Iris pigment epithelial cell (primary cell): ENCODE data around the gene SERPINB1.

Experiments
- DNase-seq: peaks from one replicate; pipeline ENCODE4 v3.0.0-alpha.2; 2011; ENCODE audit warnings: low read depth

Gene SERPINB1

DNA sequence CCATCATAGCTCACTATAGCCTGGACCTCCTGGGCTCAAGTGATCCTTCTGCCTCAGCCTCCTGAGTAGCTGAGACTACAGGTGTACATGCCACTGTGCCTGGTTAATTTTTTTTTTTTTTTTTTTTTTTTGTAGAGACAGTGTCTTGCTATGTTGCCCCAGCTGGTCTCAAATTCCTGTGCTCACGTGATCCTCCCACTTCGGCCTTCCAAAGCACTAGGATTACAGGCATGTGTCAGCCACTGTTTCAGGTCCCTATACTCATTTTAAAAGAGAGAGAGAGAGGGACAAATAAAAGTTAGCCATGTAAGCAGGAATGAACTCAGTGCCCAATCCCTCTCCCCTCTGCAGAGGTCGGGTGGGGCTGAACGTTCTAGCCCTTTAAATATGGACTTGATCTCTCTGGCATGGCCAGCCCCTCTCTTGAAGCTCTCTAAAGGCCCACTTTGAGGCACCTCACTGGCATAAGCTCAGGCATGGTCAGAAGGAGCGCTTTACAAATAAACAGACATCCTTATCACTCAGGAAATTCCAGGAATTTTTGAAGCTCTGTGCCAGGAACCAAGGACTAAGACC lies 9.0 kb upstream of the SERPINB1 start:
- peak; percentile 66 for DNase-seq

DNA sequence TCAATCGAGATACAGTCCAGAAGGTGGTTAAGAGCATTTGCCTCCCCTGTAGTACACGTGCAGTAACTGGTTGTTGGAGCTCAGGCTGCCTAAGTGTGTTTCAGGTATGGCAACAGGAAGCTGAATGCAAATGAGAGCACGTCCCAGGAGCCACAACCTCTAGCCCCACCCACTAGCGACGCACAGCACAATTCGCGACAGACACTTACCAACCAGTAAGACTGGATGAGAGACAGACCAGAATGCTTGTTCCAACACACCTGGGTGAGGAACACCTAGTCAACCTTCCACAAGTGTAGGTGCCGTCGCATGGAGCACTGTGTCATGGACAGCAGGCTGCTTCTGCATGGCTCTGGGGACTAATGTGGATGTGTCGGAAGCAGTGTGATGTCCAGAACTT lies 7.2 kb upstream of the SERPINB1 start:
- DNase-seq = no peak

DNA sequence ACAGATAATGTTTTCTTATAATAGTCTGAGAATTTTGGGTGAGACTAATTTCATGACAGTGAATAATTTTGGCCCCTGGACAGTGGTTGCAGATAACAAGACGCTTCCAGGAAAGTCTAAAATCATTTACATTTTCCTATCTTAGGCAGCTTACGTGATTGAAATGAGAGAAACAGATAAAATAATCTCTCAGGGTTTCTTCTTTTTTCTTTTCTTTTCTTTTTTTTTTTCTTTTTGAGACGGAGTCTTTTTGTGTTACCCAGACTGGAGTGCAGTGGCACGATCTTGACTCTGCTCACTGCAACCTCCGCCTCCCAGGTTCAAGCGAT lies 4.2 kb upstream of the SERPINB1 start:
- DNase-seq = no peak

DNA sequence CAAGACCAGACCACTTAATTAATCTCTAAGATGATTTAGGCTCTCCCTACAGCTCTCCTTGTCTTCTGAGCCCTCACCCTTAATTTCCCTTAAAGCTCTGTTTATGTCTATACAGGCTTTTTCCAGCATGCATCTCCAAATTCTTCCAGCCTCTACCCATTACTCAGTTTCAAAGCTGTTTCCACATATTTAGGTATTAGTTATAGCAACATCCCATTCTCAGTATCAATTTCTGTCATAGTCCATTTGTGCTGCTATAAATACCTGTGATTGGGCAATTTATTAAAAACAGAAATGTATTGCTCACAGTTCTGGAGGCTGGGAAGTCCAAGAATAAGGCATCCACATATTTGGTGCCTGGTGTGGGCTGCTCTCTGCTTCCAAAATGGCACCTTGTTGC lies 2.3 kb upstream of the SERPINB1 start:
- no peak for DNase-seq

DNA sequence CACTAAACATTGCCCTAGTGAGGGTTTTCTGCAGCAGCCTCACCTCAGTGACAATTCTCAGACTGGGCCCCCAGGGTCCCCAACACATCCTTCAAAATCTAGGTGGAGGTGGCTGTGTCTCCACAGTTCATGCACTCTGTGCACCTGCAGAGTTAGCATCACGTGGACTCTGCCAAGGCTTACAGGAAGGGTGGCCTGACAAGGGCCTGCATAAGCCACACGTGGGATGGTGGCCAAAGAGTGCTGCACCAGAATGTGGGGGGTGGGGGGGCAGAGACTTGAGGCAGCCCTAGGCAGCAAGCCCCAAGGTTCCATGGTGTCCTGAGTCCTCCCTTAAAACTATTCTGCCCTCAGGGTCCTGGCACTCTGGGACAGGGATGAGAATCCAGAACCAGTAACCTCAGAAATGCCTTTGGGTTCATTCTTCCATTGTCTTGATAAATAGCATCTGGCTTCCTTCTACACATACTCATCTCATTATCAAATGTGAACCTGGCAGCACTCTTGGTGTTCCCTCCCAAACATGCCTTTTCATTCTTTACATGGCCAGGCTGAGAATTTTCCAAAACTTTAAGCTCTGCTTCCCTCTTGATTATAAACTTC lies 1.6 kb upstream of the SERPINB1 start:
- DNase-seq = no peak

DNA sequence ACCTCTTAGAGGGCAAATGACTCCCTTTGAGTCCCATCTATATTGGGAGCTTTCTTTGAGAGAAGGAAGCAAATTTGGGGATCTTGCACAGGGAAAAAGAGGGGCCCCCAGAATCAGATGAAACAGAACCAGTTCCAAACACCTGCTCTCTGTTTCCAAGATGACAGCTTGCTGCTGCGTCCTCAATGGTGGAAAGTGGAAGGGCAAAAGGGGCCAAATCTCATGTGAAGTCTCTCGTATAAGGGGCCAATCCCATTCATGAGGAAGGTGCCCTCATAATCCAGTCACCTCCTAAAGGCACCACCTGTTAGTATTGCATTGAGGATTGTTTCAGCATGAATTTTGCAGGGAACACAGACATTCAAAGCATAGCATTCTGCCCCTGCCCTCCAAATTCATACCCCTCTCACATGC lies 483 bp upstream of the SERPINB1 start:
- DNase-seq = no peak

DNA sequence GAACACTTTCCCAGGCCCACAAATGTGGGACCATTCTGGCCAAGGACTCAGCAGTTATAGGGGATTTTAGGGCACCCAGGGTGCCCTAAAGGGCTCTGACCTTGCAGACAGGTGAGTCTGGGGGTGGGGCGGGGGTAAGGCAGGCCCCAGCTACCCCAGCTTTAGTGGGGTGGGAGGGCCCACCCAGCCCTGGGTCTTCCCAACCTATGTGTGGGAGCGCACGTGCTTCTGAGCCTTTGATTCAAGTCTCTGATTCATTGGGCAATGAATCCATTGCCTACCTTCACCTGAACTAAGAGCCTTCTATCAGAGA lies 958 bp downstream of the SERPINB1 start:
- no peak for DNase-seq

DNA sequence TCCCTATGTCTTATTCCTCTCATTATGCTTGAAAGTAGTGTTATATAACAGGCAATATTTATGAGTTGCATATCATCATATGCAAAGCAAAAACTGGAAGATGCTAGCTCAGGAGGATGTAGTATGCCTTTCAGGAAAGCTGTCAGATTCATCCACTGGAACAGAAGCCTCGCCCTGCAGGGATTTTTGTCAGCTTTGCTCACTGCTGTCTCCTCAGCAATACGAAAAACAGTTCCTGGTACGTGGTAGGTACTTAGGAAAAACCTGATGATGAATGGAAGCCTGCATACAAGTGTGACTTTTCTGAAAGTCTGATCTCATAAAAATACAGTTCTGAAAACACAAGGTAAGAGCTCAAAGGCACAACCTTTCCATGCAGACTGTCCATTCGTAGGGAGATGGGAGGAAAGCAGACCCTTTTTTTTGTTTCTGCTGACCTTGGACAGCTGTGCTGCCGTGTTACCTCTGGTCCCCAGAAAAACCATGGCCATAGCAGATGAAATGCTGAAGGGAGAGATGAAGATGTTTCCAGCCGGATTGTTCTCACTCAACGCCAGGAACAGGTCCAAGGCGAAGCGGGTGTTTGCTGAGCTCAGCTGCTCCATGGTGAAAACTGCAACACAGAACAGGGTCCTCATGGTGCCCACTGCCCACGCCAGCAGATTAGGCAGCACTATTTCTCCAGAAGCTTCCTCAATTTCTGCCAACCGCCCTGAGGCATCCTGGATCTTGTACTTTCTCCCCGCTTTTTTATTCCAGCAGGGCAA lies 1.5 kb downstream of the SERPINB1 start:
- no peak for DNase-seq

DNA sequence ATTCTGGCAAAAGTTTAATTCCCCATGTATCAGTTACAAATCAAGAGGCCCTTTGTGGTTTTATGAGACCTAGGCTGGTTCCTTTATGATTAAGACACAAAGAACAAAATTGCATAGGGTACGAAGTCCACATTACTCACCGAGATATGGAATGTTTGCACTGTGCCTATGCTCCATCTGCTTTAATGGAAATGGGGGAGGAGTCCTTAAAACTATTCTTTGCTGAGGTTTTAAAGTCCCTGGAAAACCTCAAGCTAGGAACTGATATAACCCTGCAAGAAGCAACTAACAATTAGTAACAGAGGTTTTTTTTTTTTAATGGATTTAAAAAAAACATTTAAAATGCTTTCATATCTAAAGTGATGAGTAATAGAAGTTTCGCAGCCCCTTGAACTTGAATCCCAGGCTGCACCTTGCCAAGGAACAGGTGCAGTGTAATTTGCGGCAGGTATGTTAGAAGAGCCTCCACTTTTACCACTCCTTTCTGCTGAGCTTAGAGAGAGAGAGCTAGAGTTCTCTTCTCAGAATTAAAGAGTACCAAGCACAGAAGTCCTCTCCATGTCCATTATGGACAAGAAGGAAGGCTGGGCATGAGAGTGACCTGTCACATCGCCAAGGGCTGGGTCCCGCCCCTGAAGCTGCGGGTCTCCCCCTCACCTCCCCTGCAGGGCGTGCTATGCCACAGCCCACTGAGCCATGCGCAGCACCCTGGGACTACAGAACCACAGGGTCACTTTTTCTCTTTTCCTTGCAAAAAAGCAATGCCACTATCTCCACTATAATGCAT lies 2.3 kb downstream of the SERPINB1 start:
- peak; percentile 69 for DNase-seq

DNA sequence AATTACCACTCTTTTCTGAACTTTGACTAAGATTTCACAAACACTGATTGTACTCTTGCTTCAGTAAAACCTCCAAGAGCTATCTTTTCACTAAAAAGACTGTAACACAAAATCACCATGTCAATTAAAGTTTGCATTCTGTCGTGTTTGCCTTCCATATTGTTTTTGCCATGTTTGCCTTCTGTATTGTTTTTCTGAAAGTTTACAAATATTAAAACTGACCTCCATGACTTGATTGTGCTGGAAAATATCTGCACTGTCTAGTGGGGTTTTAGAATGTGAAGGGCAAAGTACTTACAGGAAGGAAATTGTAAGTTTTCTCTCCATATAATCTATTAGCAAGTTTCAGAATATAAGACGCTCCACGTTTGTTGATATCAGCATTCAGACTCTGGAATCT lies 3.4 kb downstream of the SERPINB1 start:
- no peak for DNase-seq

DNA sequence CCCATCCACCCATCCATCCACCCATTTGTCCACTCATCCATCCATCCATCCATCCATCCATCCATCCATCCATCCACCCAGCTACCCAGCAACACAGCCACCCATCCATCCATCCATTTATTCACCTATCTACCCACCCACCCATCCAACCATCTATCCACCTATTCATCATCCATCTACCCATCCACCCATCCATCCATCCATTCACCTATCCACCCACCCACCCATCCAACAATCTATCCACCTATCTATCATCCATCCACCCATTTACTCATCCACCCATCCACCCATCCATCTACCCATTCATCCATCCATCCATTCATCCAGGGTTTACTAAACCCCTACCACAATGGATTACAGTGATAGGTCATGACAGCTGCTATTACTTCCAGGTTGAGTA lies 7.4 kb downstream of the SERPINB1 start:
- no peak for DNase-seq

DNA sequence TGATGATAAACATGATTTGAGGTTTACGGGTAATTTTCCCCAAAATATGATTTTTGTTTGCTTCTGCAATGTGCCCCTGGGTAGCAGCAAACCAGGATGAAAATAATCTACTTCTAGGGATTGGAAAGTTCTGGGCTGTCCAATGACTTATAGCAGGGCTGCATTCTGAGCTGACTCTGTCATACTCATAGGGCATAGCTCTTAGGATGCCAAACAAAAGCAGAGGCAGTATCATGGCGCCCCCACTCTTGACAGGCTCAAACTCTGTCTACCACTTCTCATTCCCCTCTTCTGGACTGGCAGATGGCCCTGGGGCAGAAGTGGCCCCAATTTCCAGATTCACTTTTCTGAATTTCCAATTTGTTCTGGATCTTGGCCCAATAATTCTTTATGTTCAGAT lies 10.3 kb downstream of the SERPINB1 start:
- no peak for DNase-seq

DNA sequence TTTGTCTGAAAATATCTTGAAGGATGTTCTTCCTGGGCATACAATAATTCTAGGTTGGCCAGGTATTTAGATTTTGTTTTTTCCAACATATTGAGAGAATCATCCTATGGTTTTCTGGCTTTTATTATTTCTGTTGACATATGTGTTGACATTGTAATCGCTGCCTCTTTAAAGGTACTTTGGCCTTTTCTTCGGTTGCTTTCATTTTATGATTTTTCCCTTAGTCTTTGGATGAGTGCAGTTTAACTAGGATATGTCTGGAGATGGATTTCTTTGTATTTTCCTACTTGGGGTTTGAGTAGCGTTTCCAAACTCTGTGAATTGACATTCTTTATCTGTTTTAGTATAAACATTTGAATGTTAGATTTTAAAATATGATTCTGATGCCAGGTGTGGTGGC lies 11.5 kb downstream of the SERPINB1 start:
- no peak for DNase-seq

DNA sequence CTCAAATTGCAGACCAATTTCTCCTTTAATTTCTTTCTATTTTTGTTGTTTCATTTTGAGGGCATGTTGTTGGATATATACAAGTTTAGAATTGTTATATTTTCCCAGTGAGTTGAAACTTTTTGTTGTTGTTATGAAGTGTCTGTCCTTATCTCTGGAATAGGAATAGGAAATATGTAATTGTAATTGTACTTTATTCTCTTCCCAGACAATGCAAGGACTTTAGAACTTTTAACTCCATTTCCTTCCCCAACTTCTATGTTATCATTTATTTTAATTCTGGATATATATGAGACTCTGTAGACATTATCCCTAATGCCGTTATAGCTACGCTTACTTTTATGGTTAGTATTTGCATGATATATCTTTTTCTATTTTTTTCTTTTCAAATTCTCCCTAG lies 12.4 kb downstream of the SERPINB1 start:
- DNase-seq = no peak

DNA sequence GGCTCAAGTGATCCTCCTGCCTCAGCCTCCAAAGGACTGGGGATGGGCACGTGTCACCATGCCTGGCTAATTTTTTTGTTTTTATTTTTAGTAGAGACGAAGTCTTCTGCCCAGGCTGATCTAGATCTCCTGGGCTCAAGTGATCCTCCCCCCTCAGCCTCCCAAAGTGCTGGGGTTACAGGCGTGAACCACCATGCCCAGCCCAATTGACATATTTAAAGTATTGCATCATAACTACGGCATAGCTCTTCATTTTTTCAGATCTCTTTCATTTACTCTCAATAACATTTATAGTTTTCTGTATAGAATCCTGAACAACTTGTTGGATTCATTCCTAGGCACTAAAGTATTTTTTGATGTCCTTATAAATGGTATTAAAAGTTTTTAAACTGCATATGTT lies 13.0 kb downstream of the SERPINB1 start:
- no peak for DNase-seq

DNA sequence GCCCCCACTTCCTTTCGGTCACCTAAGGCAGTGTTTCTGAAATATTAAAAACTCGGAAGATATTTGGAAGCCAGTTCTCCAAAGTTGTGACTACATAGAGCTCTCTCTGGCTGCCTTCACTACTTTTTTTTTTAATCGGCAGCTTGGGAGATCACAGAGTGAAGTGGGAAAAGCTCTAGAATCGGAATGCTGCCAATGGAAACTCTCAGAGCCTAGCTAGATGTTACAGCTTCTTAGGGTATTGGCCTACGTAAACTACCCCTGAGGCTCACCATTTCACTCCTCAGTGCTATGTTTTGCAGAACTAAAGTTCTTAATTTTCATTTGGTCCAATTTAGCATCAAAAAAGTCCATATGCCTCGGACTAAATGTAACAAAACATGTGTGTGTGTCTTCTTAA lies 14.5 kb downstream of the SERPINB1 start:
- DNase-seq = no peak

DNA sequence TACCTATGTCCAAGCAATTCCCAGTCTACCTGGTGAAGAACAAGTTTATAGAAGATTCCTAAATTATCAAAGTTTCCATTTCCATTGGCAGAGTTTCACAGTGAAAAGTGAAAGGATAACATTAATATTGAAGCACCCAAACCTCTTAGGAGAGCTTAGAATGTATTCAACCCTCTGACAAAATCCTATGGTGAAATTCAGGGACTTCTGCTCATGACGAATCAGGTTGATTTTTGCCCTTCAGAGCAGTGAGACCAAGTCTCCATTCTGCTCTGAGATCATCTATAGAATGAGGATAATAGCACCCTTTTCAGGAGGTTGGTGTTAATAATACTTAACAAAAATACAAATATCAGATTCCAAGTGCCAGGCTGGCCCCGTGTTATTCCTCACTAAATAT lies 15.5 kb downstream of the SERPINB1 start:
- DNase-seq = no peak

DNA sequence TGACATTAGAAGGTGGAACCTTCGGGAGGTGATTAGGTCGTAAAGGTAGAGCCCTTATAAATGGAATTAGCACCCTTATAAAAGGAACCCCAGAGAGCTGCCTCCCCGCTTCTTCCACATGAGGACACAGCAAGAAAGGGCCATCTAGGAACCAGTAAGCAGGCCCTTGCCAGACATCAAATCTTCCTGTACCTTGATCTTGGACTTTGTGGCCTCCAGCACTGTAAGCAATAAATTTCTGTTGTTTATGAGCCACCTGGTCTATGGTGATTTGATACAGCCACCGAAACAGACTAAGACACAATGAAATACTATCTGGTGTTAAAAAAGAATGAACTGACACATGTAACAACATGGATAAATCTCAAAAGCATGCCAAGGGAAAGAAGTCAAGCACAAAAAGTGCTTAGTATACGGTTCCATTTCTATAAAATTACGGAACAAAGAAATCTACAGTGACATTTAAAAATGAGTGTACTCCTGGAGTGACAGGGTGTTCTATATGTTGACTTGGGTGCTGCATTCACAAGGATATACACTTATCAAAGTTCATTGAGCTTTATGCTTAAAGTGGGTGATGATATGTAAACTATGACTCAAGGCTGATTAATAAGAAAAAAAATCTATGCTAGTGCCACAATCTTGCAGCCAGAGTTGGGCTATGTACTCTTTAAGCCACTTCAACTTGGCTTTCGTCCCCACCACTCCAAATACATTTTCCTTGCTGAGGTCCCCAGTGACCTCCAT lies 18.4 kb downstream of the SERPINB1 start:
- no peak for DNase-seq

DNA sequence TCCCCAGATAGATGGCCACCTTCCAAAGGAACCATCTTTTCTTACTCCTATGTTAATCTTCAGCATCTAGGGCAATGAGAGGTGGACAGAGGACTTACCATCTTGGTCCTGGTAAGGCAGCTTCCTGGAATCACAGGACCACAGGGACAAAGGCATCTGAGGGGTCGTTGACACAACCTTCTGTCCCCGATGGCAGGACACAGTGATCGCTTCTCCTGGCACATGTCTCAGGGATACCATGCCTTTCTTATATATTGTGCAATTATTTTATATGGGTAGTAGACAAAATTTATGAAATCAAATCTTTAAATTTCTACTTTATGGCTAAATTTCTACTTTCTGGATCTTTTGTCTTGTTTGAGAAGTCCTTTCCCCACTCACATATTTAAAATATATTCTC lies 20.1 kb downstream of the SERPINB1 start:
- no peak for DNase-seq

DNA sequence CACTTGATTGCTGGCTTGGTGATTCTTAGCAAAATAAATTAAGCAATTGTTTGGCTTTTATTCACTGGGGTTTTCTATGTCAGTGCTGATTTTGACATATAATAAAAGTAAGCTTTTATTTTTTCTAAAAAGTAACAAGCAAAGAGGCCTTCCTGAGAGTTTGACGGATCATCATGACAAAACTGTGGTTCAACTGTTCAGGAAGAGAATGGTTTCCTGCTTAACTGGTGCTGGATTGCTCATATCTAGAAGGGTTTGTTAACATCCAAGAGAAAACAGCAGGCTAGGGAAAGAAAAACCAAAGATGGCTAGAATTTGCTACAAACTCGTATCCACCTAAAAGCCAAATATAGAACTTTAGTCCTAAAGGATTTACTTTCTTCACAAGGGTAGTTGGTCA lies 21.2 kb downstream of the SERPINB1 start:
- DNase-seq = peak; percentile 13

DNA sequence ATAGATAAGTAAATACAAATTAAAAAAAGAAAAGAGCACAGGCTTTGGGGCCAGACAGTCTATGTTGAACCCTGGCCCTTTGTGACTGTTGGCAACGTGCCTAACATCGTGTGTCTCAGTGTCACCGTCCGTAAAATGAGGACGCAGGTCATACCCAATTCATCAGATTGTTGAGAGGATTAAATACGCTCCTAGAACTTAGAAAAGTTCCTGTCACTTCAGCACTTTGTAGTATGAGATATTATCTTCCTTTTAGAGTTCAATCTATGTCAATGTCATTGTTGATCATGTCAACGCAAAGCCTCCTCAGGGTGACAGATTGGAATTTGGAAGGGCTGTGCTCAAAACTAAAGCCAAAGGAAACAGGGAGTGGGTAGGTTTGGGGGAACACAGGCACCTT lies 21.7 kb downstream of the SERPINB1 start:
- no peak for DNase-seq

DNA sequence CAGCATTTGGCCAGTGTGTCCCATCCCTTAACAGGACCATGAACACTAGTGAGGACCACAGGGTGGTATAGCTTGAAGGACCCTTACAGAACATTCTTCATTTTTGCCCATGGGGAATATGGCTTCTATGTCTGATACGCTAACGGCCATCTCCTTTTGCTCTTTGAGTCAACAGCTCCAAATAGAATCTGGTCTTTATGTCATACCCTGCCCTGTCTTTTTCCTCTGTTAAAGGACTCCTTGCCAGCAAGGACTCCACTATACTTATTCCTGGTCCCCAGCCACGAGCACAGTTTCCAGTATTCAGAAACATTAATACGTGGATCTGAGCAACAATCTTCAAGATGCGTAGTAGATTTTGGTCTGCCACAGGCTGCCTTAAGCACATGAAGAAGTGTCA lies 22.5 kb downstream of the SERPINB1 start:
- no peak for DNase-seq

DNA sequence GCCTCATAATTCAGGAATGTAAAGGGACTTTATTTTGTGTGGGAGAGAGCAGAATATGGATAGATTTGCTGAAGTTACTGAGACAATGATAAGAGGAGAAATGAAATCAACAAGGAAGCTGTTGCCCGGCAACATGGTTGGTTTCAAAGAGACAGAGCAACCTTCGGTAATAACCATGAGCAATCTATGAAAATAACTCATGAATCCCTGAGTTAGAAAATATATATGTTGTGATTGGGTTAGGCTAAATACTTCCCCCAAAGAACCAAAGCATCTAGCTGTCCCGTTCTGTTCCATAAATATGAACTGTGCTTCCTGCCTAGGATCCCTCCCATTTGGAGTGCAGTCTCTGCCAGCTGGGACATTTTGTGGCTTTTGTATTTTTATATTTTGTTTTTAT lies 23.1 kb downstream of the SERPINB1 start:
- DNase-seq = peak; percentile 68
